ENCODE results near the gene ABCD1.
A peak's percentile ranks its signal among the peaks of the same experiment; 100 is the strongest.

The ABCD1 gene

GRCh38 chrX:153708415-153708814 lies 16.2 kb upstream of the ABCD1 start (continued):
- TF ChIP-seq ZNF184 (tag by site-specific recombination; IDR thresholded peaks at IDR 0.05) (no peak), ZNF174 (tag by site-specific recombination; IDR thresholded peaks at IDR 0.05) (no peak)

- H3K4me1 ChIP-seq (ENCODE audit: control insufficient read depth, insufficient read depth, low read length): no peaks in the 10 kb centered on the region
- TF ChIP-seq ZNF692 (tag by site-specific recombination; IDR thresholded peaks at IDR 0.05) (no peak), ZFHX2 (tag by site-specific recombination; conservative IDR thresholded peaks at IDR 0.05) (no peak), ZIC2 (tag by site-specific recombination; IDR thresholded peaks at IDR 0.05) (peak; percentile 25; the same call in 1 of the 2 replicates)
- POLR2A ChIA-PET: interaction anchor here (1.2 to 2.1 kb wide), 3 partner anchors 10 to 78 kb away, joined by 3 to 5 read pairs (median 4); partner anchors contain the start of gene SLC6A8
- CTCF ChIA-PET: interaction anchor here (0.6 to 3.6 kb wide), 8 partner anchors 10 to 218 kb away, joined by 3 to 23 read pairs (median 5); no protein-coding TSS in a partner anchor
- H3K36me3 ChIP-seq (ENCODE audit: control insufficient read depth in 2 of 2, insufficient read depth in 1 of 2, low read length in 2 of 2): peaks cover 15 to 71% of the 10 kb centered on the region in 2 experiments; a peak in 2 of 3 replicates
- no peaks in the 10 kb centered on the region for H3K9me3 ChIP-seq (ENCODE audit: control insufficient read depth, insufficient read depth, low read depth, low read length)
- no peak overlapping the region for H3K4me3 ChIP-seq (ENCODE audit: low read depth, low read length)
- no peak overlapping the region for H3K27ac ChIP-seq (ENCODE audit: extremely low read depth, low read depth, low read length)
These were observed 14.7 kb upstream of the ABCD1 start for GRCh38 chrX:153709726-153710674.

- H3K4me1 ChIP-seq (ENCODE audit: control insufficient read depth, insufficient read depth, low read length): no peaks in the 10 kb centered on the region
- POLR2A ChIA-PET: interaction anchor here (0.6 to 0.7 kb wide), 2 partner anchors 15 to 103 kb away, joined by 3 read pairs; no protein-coding TSS in a partner anchor
- CTCF ChIA-PET: interaction anchor here (0.7 kb wide), 1 partner anchor 313 kb away, joined by 3 read pairs; no protein-coding TSS in a partner anchor
These were observed 10.4 kb upstream of the ABCD1 start for GRCh38 chrX:153714256-153714655.

More at GRCh38 chrX:153714256-153714655, 10.4 kb upstream of the ABCD1 start:
- no peak overlapping the region for H3K4me3 ChIP-seq (ENCODE audit: low read depth, low read length)
- peaks cover 33 to 81% of the 10 kb centered on the region in 2 experiments for H3K36me3 ChIP-seq (ENCODE audit: control insufficient read depth in 2 of 2, insufficient read depth in 1 of 2, low read length in 2 of 2)
- TF ChIP-seq ZNF341 (tag by site-specific recombination; IDR thresholded peaks at IDR 0.05; ENCODE audit: low read depth) (no peak), ZNF223 (tag by site-specific recombination; IDR thresholded peaks at IDR 0.05) (no peak), RBAK (tag by site-specific recombination; IDR thresholded peaks at IDR 0.05) (no peak), ZNF580 (tag by site-specific recombination; IDR thresholded peaks at IDR 0.05) (no peak), ZBTB49 (tag by site-specific recombination; IDR thresholded peaks at IDR 0.05; ENCODE audit: low read depth) (no peak), ZNF391 (tag by site-specific recombination; IDR thresholded peaks at IDR 0.05; ENCODE audit: borderline replicate concordance, low read depth) (no peak), ZNF433 (tag by site-specific recombination; IDR thresholded peaks at IDR 0.05; ENCODE audit: low read depth) (no peak), GLI2 (tag by site-specific recombination; IDR thresholded peaks at IDR 0.05; ENCODE audit: borderline replicate concordance, low read depth) (no peak), ZNF398 (tag by site-specific recombination; IDR thresholded peaks at IDR 0.05) (no peak), KLF16 (tag by site-specific recombination; IDR thresholded peaks at IDR 0.05) (no peak), ZNF423 (tag by site-specific recombination; IDR thresholded peaks at IDR 0.05) (no peak), HOXD13 (CRISPR knock-in tag; IDR thresholded peaks at IDR 0.05; ENCODE audit: borderline replicate concordance) (no peak), ZNF211 (tag by site-specific recombination; IDR thresholded peaks at IDR 0.05; ENCODE audit: low read depth) (no peak), TRIM28 (IDR thresholded peaks at IDR 0.05; ENCODE audit: borderline replicate concordance, low read length) (no peak)
- H3K27ac ChIP-seq (ENCODE audit: extremely low read depth, low read depth, low read length): no peak overlapping the region
- no peaks in the 10 kb centered on the region for H3K9me3 ChIP-seq (ENCODE audit: control insufficient read depth, insufficient read depth, low read depth, low read length)

Measured in HEK293 (cell line).